Natural killer cell treated with Interleukin-12 subunit alpha and Interleukin-12 subunit beta and Interleukin-15 and Interleukin-18, amount 100 ng/mL, for 72 hours (primary cell): ENCODE data around the gene PARP1. TPM values are rescaled to one million over a fixed set of nuclear protein-coding genes. Genes with fewer than 3 reads are reported as not detected.

Experiments
- ATAC-seq, 2 donors: fragments of 150-1000 bp; cut with Tn5 transposase in 1 of 2; sonication (Bioruptor Pico), chemical (Tn5 transposase) in 1 of 2; 2 replicates each; pipeline ENCODE4 v1.10.0; 2021
- DNase-seq: peaks from one replicate; pipeline ENCODE4 v3.0.0; 2022; ENCODE audit warnings: low spot score
- H3K27ac Mint-ChIP-seq, 2 donors: 1 replicate in 1 of 2; 2 replicates in 1 of 2; pipeline ENCODE4 v1.8.0; 2022; ENCODE audit warnings: mixed read lengths in 2 of 2, mild to moderate bottlenecking in 1 of 2, moderate library complexity in 1 of 2
- H3K27me3 Mint-ChIP-seq, 2 donors: 1 replicate in 1 of 2; 2 replicates in 1 of 2; pipeline ENCODE4 v1.8.0; 2022; ENCODE audit warnings: mixed read lengths in 2 of 2
- H3K36me3 Mint-ChIP-seq: one replicate; pipeline ENCODE4 v1.8.0; 2022; ENCODE audit warnings: mixed read lengths
- H3K4me1 Mint-ChIP-seq, 2 donors: 1 replicate in 1 of 2; 2 replicates in 1 of 2; pipeline ENCODE4 v1.8.0; 2022; ENCODE audit warnings: low read depth in 2 of 2, mixed read lengths in 2 of 2, mild to moderate bottlenecking in 1 of 2
- H3K4me3 Mint-ChIP-seq: one replicate; pipeline ENCODE4 v1.8.0; 2022; ENCODE audit warnings: mixed read lengths
- H3K9me3 Mint-ChIP-seq: 2 replicates; pipeline ENCODE4 v1.8.0; 2022; ENCODE audit warnings: mixed read lengths
- total RNA-seq, 2 donors: library from RNA; stranded (reverse); gene quantifications; one replicate each; pipeline ENCODE4 v1.2.3, GENCODE V29; 2022

The PARP1 gene
- total RNA-seq, 2 donors from 2014 or later, result 138 to 246 TPM

DNA sequence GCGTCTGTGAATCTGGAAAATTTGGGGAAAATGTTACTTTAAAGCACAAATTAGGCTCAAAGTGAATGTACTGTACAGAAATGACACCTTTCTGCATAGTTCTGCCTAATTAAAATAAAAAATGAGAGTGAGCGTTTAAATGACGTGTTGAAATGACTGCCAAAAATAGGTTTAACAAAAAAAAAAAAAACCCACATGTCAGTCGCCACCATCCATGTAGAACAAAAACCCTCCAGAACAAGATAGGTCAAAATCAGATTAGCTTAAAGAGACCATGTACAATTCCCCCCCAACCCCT is 745 bp downstream of the PARP1 start:
- H3K9me3 Mint-ChIP-seq, result no peaks in the 10 kb centered on the region
- peak overlapping the region; percentile 76 to 94 for H3K27ac Mint-ChIP-seq
- peaks cover 37 to 42% of the 10 kb centered on the region in 2 donors for H3K4me1 Mint-ChIP-seq
- H3K4me3 Mint-ChIP-seq, result peak overlapping the region; percentile 93
- H3K36me3 Mint-ChIP-seq, result peaks cover 6% of the 10 kb centered on the region
- ATAC-seq (no peak), DNase-seq (no peak)
- H3K27me3 Mint-ChIP-seq, result no peaks in the 10 kb centered on the region

- H3K4me1 Mint-ChIP-seq, result peaks cover 37 to 45% of the 10 kb centered on the region in 2 donors
- H3K4me3 Mint-ChIP-seq, result peak overlapping the region; percentile 93
- H3K9me3 Mint-ChIP-seq, result no peaks in the 10 kb centered on the region
- peak overlapping the region; percentile 76 to 94 for H3K27ac Mint-ChIP-seq
- ATAC-seq (no peak), DNase-seq (no peak)
- H3K27me3 Mint-ChIP-seq, result no peaks in the 10 kb centered on the region
- H3K36me3 Mint-ChIP-seq, result peaks cover 6% of the 10 kb centered on the region
These were observed 1.5 kb downstream of the PARP1 start for GRCh38 chr1:226406401-226406881.

DNA sequence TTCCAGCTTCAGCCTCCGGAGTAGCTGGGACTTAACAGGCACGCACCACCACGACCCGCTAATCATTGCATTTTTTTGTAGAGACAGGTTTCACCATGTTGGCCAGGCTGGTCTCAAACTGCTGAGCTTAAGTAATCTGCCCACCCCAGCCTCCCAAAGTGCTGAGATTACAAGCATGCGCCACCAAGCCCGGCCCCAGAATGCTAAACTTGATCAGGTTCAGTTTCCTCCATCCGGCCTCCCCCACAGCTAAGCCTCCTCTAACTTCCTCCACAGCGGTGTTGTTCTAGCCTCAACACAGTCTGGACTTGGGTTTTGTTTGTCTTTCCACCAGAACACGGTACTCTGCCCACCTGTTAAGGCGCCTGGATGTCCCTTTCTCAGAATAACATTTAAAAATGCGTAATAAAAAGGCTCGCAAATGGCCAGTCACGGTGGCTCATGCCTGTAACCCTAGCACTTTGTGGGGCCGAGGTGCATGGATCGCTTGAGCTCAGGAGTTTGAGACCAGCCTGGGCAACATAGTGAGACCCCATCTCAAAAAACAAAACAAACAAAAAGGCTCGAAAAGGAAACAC is 2.4 kb downstream of the PARP1 start:
- H3K36me3 Mint-ChIP-seq, result peaks cover 13% of the 10 kb centered on the region
- H3K27me3 Mint-ChIP-seq, result no peaks in the 10 kb centered on the region
- ATAC-seq, result no peak
- no peak for DNase-seq
- H3K4me1 Mint-ChIP-seq, result peaks cover 43 to 51% of the 10 kb centered on the region in 2 donors
- peak overlapping the region; percentile 76 to 94 for H3K27ac Mint-ChIP-seq
- H3K9me3 Mint-ChIP-seq, result no peaks in the 10 kb centered on the region
- peak overlapping the region; percentile 93 for H3K4me3 Mint-ChIP-seq

GRCh38 chr1:226404904-226405222 is 3.0 kb downstream of the PARP1 start:
- Mint-ChIP-seq H3K36me3 (peaks cover 13% of the 10 kb centered on the region), H3K27ac (peak overlapping the region in 1 of 2 donors; percentile 76), H3K4me3 (peak overlapping the region; percentile 93), H3K27me3 (no peaks in the 10 kb centered on the region), H3K4me1 (peaks cover 43 to 57% of the 10 kb centered on the region in 2 donors), H3K9me3 (no peaks in the 10 kb centered on the region)
- ATAC-seq, result no peak
- DNase-seq, result no peak

- Mint-ChIP-seq H3K36me3 (peaks cover 13% of the 10 kb centered on the region), H3K27ac (peak overlapping the region; percentile 19 to 66), H3K27me3 (no peaks in the 10 kb centered on the region), H3K4me1 (peaks cover 43 to 57% of the 10 kb centered on the region in 2 donors), H3K4me3 (peak overlapping the region; percentile 93), H3K9me3 (no peaks in the 10 kb centered on the region)
- no peak for ATAC-seq
- DNase-seq, result no peak
These were observed 3.6 kb downstream of the PARP1 start for GRCh38 chr1:226404063-226404903.

DNA sequence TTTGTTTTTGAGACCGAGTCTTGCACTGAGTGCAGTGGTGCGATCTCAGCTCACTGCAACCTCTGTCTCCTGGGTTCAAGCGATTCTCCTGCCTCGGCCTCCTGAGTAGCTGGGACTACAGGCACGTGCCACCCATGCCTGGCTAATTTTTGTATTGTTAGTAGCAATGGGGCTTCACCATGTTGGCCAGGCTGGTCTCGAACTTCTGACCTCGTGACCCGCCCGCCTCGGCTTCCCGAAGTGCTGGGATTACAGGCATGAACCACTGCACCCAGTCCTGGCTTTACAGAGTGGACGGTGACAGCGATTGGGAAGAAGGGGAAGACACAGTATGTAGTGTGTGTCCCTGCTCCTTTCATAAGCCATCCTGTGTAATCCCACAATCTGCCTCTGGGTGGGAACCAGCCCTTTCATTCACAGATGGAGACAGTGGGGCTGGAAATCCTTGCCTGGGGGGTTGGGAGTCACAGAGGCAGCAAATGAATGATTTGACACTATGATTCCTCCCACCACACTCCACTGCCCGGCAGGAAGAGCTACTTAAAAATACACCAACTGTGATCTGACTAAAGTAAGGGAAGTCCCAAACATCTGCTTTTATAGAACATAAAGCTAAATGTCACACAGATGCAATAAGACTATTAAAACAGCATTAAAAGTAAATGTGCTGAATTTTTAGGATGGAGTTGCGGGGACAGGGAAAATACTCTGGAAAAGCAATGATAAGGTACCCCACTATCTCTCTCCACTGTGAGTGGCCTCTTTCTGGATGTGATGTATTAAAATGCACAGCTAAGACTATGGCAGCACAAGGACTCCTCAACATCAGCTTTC is 4.5 kb downstream of the PARP1 start:
- Mint-ChIP-seq H3K4me1 (peaks cover 43 to 52% of the 10 kb centered on the region in 2 donors), H3K36me3 (peaks cover 13% of the 10 kb centered on the region), H3K27me3 (no peaks in the 10 kb centered on the region), H3K27ac (peak overlapping the region; percentile 19 to 66), H3K9me3 (no peaks in the 10 kb centered on the region), H3K4me3 (no peak overlapping the region)
- DNase-seq, result no peak
- ATAC-seq, result no peak

DNA sequence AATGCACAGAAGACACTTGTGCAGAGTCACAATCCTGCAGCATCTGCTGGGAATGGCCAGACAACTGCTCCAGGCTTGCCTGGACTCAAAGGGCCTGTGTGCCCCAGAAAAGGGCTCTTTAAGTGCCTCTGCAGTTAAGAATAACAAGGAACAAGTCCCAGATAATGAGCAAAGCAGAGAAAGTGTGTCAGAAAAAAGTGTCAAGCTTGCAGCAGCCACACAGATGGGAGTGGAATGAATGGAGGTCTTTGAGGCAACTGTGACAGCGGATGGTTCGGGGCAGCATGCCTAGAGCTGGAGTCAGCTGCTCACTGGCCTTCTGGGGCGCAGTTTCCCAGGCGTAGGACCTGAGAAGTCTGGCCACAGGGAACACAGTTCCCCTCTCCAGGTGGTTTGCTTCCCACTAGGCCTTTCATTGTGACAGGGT is 5.1 kb downstream of the PARP1 start:
- ATAC-seq, result no peak

GRCh38 chr1:226401355-226402303 is 6.3 kb downstream of the PARP1 start:
- ATAC-seq, result no peak
- H3K36me3 Mint-ChIP-seq, result peaks cover 16% of the 10 kb centered on the region
- no peak overlapping the region for H3K27ac Mint-ChIP-seq

More for the DNA sequence above, 5.1 kb downstream of the PARP1 start:
- Mint-ChIP-seq H3K9me3 (no peaks in the 10 kb centered on the region), H3K4me1 (peaks cover 43 to 57% of the 10 kb centered on the region in 2 donors), H3K27me3 (no peaks in the 10 kb centered on the region), H3K27ac (no peak overlapping the region), H3K36me3 (peaks cover 16% of the 10 kb centered on the region), H3K4me3 (no peak overlapping the region)
- DNase-seq, result no peak

GRCh38 chr1:226400519-226401354 is 7.2 kb downstream of the PARP1 start:
- DNase-seq, result no peak
- Mint-ChIP-seq H3K4me3 (no peak overlapping the region), H3K27me3 (no peaks in the 10 kb centered on the region), H3K9me3 (no peaks in the 10 kb centered on the region), H3K4me1 (peaks cover 27 to 50% of the 10 kb centered on the region in 2 donors), H3K36me3 (peaks cover 11% of the 10 kb centered on the region), H3K27ac (no peak overlapping the region)
- ATAC-seq, result no peak

More at GRCh38 chr1:226401355-226402303, 6.3 kb downstream of the PARP1 start:
- peaks cover 36 to 58% of the 10 kb centered on the region in 2 donors for H3K4me1 Mint-ChIP-seq
- H3K27me3 Mint-ChIP-seq, result no peaks in the 10 kb centered on the region
- no peak for DNase-seq
- H3K9me3 Mint-ChIP-seq, result no peaks in the 10 kb centered on the region
- no peak overlapping the region for H3K4me3 Mint-ChIP-seq

DNA sequence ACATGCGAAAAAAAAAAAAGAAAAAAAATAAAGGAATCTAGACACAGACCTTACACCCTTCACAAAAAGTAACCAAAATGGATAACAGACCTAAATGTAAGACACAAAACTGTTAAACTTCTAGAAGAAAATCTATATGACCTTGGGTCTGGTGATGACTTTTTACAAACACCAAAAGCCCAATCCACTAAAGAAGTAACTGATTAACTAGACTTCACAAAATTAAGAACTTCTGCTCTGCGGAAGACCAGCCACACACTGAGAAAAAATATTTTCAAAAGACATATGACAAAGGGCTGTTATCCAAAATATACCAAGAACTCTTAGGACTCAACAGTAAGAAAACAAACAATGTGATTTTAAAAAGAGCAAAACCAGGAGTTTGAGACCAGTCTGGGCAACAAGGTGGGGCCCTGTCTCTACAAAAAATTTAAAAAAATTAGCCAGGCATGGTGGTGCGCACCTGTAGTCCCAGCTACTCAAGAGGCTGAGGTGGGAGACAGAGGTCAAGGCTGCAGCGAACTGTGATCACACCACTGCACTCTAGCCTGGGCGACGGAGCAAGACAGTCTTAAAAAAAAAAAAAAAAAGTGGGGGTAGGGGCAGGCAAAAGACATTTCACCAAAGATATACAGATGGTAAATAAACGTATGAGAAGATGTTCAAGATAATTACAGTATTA is 9.8 kb downstream of the PARP1 start:
- no peak overlapping the region for H3K4me3 Mint-ChIP-seq
- H3K9me3 Mint-ChIP-seq, result no peaks in the 10 kb centered on the region
- H3K27ac Mint-ChIP-seq, result no peak overlapping the region
- no peaks in the 10 kb centered on the region for H3K27me3 Mint-ChIP-seq
- peaks cover 15 to 29% of the 10 kb centered on the region in 2 donors for H3K4me1 Mint-ChIP-seq
- no peak for DNase-seq
- ATAC-seq, result no peak
- peaks cover 11% of the 10 kb centered on the region for H3K36me3 Mint-ChIP-seq

- Mint-ChIP-seq H3K4me1 (peaks cover 15 to 26% of the 10 kb centered on the region in 2 donors), H3K36me3 (peaks cover 11% of the 10 kb centered on the region), H3K27ac (no peak overlapping the region), H3K4me3 (no peak overlapping the region), H3K27me3 (no peaks in the 10 kb centered on the region), H3K9me3 (no peaks in the 10 kb centered on the region)
- DNase-seq (no peak), ATAC-seq (no peak)
These were observed 10.6 kb downstream of the PARP1 start for GRCh38 chr1:226397011-226397926.
